ENCODE results near the gene CEP41. TPM values are rescaled to one million over a fixed set of nuclear protein-coding genes. Genes with fewer than 3 reads are reported as not detected.
"Not testable (repeated sequence)": the region's sequence is repeated elsewhere in the genome, so short reads cannot be mapped to it uniquely, and the experiment has no call there.

Gene CEP41
- total and polyA plus RNA-seq, 5 experiments from 2014 or later, result 23.8 to 74.5 (median 54.8) TPM

DNA sequence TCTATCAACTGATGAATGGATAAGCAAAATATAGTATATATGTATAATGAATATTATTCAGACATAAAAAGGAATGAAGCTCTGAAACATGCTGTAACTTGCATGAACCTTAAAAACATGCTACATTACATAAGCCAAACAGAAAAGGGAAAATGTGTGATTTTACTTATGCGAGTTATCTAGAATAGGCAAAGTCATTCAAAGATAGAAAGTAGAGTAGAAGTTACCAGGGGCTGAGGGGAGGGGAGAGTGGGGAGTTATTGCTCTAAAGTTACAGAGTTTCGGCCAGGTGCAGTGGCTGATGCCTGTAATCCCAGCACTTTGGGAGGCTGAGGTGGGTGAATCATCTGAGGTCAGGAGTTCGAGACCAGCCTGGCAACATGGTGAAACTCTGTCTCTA, 10.5 kb upstream of the CEP41 start:
- Mint-ChIP-seq H3K4me1 (peaks cover 7 to 26% (median 14%) of the 10 kb centered on the region in 4 donors), H3K9me3 (peaks cover 0 to 13% (median 7%) of the 10 kb centered on the region in 9 donors)
- not testable (repeated sequence) for H3K27me3 Mint-ChIP-seq, DNase-seq, H3K27ac Mint-ChIP-seq, H3K4me3 Mint-ChIP-seq, ATAC-seq, H3K36me3 Mint-ChIP-seq
- POLR2A ChIA-PET, result interaction anchor here (0.7 to 2.0 kb wide), 2 partner anchors 10 to 53 kb away, joined by 3 to 4 read pairs; no protein-coding TSS in a partner anchor

DNA sequence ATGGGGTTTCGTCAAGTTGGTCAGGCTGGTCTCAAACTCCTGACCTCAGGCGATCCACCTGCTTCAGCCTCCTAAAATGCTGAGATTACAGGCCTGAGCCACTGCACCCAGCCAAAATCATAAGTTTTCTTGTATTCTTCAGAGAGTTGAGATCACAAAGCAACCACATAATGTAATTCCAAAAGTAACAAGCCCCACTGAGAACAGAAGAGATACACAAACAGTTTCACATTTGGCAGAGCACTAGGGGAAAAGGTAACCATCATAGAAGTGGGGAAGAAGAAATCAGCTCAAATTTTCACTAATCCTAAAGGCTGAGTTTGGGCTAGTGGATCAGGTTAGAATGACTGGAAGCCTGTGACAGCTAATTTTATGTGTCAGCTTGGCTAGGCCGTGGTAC, 5.4 kb upstream of the CEP41 start:
- Mint-ChIP-seq H3K9me3 (peaks cover 0 to 13% (median 7%) of the 10 kb centered on the region in 9 donors), H3K27ac (peak overlapping the region in 3 of 10 donors; percentile 46 to 84 (median 53)), H3K36me3 (peaks cover 0 to 6% (median 5%) of the 10 kb centered on the region in 3 donors), H3K4me3 (no peak overlapping the region), H3K4me1 (peaks cover 6 to 25% (median 15%) of the 10 kb centered on the region in 4 donors), H3K27me3 (peaks cover 0 to 2% (median 0%) of the 10 kb centered on the region in 5 donors)
- no peak for DNase-seq
- POLR2A ChIA-PET, result no interaction called here
- ATAC-seq, result no peak

DNA sequence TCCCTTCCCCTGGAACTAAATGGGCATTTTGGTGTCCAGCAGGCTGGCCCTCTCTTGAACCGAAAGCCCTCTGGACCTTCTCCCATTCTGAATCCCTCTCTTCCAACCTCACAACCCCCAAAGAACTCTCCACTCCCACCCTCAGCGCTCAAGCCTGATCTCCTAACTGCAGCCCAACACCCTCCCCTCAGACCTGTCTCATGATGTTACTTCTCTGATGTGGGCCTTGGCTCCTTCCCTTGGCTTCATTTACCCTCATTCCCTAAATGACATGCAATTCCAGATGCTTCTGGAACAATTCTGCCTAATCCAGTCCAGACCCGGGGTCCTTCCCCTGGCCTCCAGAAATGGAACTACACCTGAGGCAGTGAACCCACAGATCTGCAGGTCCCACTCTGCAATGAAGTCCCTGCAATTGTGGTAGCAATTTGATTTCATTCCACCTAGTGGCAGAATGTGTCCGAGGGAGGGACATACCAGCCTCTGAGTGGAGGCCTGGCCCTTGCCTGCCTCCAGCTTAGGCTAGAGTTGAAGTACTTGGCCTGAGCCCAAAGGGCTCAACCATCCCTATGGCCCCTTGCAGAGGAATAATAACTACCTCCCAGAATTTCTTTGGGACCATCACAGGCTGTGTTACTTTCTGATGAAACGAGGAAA, 4.1 kb upstream of the CEP41 start:
- Mint-ChIP-seq H3K36me3 (peaks cover 2 to 7% (median 5%) of the 10 kb centered on the region in 3 donors), H3K27ac (peak overlapping the region in 6 of 10 donors; percentile 2 to 80 (median 71)), H3K4me3 (peak overlapping the region in 5 of 10 donors; percentile 5 to 30 (median 23)), H3K9me3 (peaks cover 0 to 13% (median 7%) of the 10 kb centered on the region in 9 donors), H3K4me1 (peaks cover 15 to 36% (median 26%) of the 10 kb centered on the region in 4 donors), H3K27me3 (peaks cover 0 to 2% (median 0%) of the 10 kb centered on the region in 5 donors)
- no peak for ATAC-seq
- DNase-seq, result no peak
- POLR2A ChIA-PET, result no interaction called here

DNA sequence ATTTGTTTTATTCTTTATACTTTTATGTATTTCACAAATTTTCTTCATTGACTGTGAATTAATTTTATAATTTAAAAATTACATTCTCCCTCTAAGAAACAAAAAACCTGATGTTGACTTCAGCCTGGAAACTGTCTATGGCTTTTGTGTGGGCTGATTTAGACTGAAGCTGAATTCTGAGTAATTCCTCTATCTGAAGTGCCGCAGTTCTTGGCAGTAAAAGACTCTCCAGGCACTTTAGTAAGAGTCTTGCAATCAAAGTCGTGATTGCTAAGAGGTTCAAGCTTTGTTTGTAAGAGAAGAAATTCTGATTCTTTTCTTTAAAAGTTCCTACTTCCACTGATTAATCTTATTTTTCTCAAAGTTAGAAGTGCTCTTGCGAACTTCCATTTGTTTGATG, 3.4 kb upstream of the CEP41 start:
- peak overlapping the region in 3 of 10 donors; percentile 5 to 24 (median 18) for H3K4me3 Mint-ChIP-seq
- DNase-seq (no peak), ATAC-seq (no peak)
- H3K27me3 Mint-ChIP-seq, result peaks cover 0 to 2% (median 0%) of the 10 kb centered on the region in 5 donors
- H3K4me1 Mint-ChIP-seq, result peaks cover 20 to 41% (median 32%) of the 10 kb centered on the region in 4 donors
- peaks cover 2 to 7% (median 5%) of the 10 kb centered on the region in 3 donors for H3K36me3 Mint-ChIP-seq
- POLR2A ChIA-PET, result no interaction called here
- H3K27ac Mint-ChIP-seq, result peak overlapping the region in 5 of 10 donors; percentile 2 to 80 (median 76)
- peaks cover 0 to 13% (median 7%) of the 10 kb centered on the region in 9 donors for H3K9me3 Mint-ChIP-seq

DNA sequence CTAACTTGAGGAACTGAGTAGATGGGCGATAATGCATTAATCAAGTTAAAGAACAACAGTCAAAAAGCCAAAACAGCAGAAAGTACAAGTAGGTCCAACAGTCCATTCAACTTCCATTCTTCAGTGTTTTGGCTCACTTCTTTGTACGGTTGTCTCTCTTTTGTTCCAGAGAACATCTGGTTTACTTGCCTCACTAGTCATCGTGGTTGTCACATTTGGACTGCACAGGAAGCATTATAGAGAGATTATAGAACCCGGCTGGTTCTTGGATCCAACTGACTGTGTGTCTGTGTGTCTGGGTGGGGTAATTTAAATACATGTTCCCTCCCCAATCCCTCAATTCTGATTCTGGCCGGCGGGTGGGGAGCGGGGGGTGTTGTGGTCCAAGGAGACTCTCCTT, 1.8 kb upstream of the CEP41 start:
- peak overlapping the region in 2 of 10 donors; percentile 40 to 97 for H3K27ac Mint-ChIP-seq
- POLR2A ChIA-PET, result interaction anchor here (2.8 kb wide), 1 partner anchor 15 kb away, joined by 11 read pairs; no protein-coding TSS in a partner anchor
- no peaks in the 10 kb centered on the region for H3K27me3 Mint-ChIP-seq
- peak overlapping the region in 3 of 10 donors; percentile 5 to 99 (median 44) for H3K4me3 Mint-ChIP-seq
- no peak for ATAC-seq
- H3K9me3 Mint-ChIP-seq, result peaks cover 0 to 5% (median 2%) of the 10 kb centered on the region in 9 donors
- DNase-seq, result no peak
- peaks cover 0 to 6% (median 2%) of the 10 kb centered on the region in 3 donors for H3K36me3 Mint-ChIP-seq
- peaks cover 26 to 56% (median 39%) of the 10 kb centered on the region in 4 donors for H3K4me1 Mint-ChIP-seq

DNA sequence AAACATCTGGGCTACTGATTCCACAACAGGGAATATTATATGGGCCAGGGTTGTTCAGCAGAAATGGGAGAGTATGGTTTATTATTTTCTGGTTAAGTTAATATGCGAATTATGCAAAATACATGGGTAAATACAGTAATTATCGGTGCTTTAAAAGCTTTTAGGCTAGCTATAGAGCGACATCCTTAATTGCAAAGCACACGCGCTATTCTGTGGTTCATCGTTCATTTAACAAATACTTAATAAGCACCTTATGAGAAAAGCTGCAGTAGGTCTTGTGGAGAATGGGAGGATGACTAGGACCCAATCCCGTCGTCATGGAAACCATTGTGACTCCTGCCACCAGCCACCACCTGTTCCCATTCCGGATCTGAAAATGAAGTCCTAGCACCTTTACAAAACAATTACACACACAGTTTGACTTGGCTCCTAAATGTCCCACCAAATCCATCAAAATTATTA, 623 bp upstream of the CEP41 start:
- H3K9me3 Mint-ChIP-seq, result peaks cover 0 to 3% (median 0%) of the 10 kb centered on the region in 9 donors
- H3K4me1 Mint-ChIP-seq, result peaks cover 32 to 65% (median 48%) of the 10 kb centered on the region in 4 donors
- no peaks in the 10 kb centered on the region for H3K27me3 Mint-ChIP-seq
- POLR2A ChIA-PET, result interaction anchor here (0.6 to 3.1 kb wide), 10 partner anchors 8 to 49 kb away, joined by 3 to 16 read pairs (median 4); no protein-coding TSS in a partner anchor
- peak overlapping the region; percentile 97 to 100 (median 99) for H3K4me3 Mint-ChIP-seq
- no peak for ATAC-seq
- DNase-seq, result no peak
- peak overlapping the region in 8 of 10 donors; percentile 18 to 99 (median 97) for H3K27ac Mint-ChIP-seq
- H3K36me3 Mint-ChIP-seq, result peaks cover 0 to 9% (median 2%) of the 10 kb centered on the region in 3 donors

DNA sequence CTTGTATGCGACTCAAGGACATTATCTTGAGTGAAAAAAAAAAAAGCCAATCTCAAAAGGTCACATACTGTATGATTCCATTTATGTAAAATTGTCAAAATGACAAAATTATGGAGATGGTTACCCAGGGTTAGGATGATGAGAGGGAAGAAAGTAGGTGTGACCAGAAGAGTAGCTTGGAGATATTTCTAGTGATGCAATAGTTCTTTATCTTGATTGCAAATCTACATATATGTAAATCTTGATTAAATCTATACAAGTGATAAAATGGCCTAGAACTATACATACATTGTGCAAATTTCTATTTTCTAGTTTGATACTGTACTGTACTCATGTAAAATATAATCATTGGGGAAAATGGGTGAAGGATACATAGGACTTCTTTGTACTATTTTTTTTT, 4.6 kb downstream of the CEP41 start:
- H3K27ac Mint-ChIP-seq, result peak overlapping the region in 8 of 10 donors; percentile 4 to 94 (median 72)
- H3K27me3 Mint-ChIP-seq, result no peaks in the 10 kb centered on the region
- POLR2A ChIA-PET, result interaction anchor here (0.6 to 1.0 kb wide), 5 partner anchors 12 to 69 kb away, joined by 3 to 4 read pairs (median 4); no protein-coding TSS in a partner anchor
- H3K9me3 Mint-ChIP-seq, result peaks cover 0 to 3% (median 0%) of the 10 kb centered on the region in 9 donors
- peaks cover 33 to 57% (median 50%) of the 10 kb centered on the region in 4 donors for H3K4me1 Mint-ChIP-seq
- ATAC-seq (no peak), DNase-seq (no peak)
- peak overlapping the region in 7 of 10 donors; percentile 16 to 73 (median 58) for H3K4me3 Mint-ChIP-seq
- H3K36me3 Mint-ChIP-seq, result peaks cover 0 to 9% (median 4%) of the 10 kb centered on the region in 3 donors

DNA sequence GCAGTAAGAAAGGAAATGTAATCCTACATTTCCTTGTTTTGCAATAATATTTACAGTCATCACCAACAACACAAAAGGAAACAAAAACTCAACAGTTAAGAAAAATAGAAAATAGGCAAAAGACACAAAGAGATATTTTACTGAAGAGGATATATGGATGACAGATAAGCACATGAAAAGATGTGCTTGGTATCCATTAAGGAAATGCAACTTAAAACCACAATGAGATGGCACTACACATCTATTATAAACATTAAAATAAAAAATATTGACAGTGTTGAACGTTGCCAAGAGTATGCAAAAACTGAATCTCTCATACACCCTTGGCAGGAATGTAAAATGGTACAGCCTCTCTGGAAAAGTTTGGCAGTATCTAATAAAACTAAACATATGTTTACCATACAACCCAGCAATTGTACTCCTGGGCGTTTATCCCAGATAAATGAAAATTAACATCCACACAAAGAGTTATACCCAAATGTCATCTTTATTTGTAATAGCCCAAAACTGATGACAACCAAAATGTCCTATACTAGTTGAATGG, 5.4 kb downstream of the CEP41 start:
- POLR2A ChIA-PET, result interaction anchor here (0.6 to 0.9 kb wide), 2 partner anchors 31 to 178 kb away, joined by 3 read pairs; no protein-coding TSS in a partner anchor
- no peak for DNase-seq
- ATAC-seq, result no peak
- Mint-ChIP-seq H3K4me3 (peak overlapping the region in 7 of 10 donors; percentile 14 to 63 (median 33)), H3K27ac (peak overlapping the region in 5 of 10 donors; percentile 55 to 78 (median 75)), H3K27me3 (no peaks in the 10 kb centered on the region), H3K4me1 (peaks cover 28 to 51% (median 42%) of the 10 kb centered on the region in 4 donors), H3K36me3 (peaks cover 0 to 8% (median 2%) of the 10 kb centered on the region in 3 donors), H3K9me3 (peaks cover 0 to 3% (median 0%) of the 10 kb centered on the region in 9 donors)

DNA sequence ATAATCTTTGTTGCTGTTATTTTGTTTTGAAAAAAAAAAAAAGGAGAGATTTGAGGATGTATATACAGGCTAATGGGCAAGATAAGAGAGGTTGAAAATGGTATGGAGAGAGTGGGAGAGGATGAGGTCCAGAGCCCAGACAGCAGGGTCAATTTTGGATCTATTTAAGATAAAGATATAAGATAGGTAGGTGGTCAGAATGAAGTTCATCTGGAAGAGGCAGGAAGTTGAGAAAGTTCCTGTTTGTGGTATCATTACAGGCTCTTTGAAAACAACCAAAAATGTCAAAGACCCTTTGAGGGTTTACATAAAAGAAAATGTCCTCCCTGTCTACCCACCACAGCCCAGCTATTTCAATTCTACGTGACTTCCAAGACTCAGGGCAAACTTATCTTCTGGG, 7.5 kb downstream of the CEP41 start:
- Mint-ChIP-seq H3K36me3 (peaks cover 0 to 12% (median 5%) of the 10 kb centered on the region in 3 donors), H3K9me3 (peaks cover 0 to 3% (median 0%) of the 10 kb centered on the region in 9 donors), H3K4me1 (peaks cover 22 to 40% (median 28%) of the 10 kb centered on the region in 4 donors), H3K4me3 (no peak overlapping the region), H3K27me3 (no peaks in the 10 kb centered on the region), H3K27ac (no peak overlapping the region)
- POLR2A ChIA-PET, result interaction anchor here (0.6 to 2.4 kb wide), 6 partner anchors 8 to 65 kb away, joined by 3 to 10 read pairs (median 3); no protein-coding TSS in a partner anchor
- DNase-seq (peak in 1 of 10 donors; percentile 31), ATAC-seq (peak; percentile 61 to 77)

DNA sequence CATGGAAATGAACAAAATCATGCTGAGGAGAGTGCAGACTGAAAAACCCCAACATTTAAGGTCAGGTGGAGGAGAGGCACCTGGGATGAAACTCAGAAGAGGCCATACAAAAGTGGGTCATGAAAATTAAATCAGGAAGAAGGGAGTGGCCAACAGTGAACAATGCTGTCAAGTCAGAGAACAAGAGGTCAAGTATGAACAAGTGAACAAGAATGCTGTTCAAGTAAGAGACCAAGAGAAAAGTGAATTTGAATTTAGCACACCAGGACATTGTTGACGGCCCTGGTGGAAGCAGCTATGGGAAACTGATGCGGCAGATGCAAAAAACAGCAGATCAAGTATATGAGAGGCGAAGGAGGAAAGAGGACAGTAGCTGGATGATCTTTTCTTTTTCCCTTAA, 7.9 kb downstream of the CEP41 start:
- H3K9me3 Mint-ChIP-seq, result peaks cover 0 to under 1% (median 0%) of the 10 kb centered on the region in 9 donors
- POLR2A ChIA-PET, result interaction anchor here (0.6 to 2.4 kb wide), 7 partner anchors 8 to 99 kb away, joined by 3 to 10 read pairs (median 3); no protein-coding TSS in a partner anchor
- no peak overlapping the region for H3K4me3 Mint-ChIP-seq
- peaks cover 18 to 36% (median 25%) of the 10 kb centered on the region in 4 donors for H3K4me1 Mint-ChIP-seq
- peaks cover 0 to 9% (median 5%) of the 10 kb centered on the region in 3 donors for H3K36me3 Mint-ChIP-seq
- DNase-seq (no peak), ATAC-seq (peak in 1 of 2 donors; percentile 18)
- no peaks in the 10 kb centered on the region for H3K27me3 Mint-ChIP-seq
- no peak overlapping the region for H3K27ac Mint-ChIP-seq

DNA sequence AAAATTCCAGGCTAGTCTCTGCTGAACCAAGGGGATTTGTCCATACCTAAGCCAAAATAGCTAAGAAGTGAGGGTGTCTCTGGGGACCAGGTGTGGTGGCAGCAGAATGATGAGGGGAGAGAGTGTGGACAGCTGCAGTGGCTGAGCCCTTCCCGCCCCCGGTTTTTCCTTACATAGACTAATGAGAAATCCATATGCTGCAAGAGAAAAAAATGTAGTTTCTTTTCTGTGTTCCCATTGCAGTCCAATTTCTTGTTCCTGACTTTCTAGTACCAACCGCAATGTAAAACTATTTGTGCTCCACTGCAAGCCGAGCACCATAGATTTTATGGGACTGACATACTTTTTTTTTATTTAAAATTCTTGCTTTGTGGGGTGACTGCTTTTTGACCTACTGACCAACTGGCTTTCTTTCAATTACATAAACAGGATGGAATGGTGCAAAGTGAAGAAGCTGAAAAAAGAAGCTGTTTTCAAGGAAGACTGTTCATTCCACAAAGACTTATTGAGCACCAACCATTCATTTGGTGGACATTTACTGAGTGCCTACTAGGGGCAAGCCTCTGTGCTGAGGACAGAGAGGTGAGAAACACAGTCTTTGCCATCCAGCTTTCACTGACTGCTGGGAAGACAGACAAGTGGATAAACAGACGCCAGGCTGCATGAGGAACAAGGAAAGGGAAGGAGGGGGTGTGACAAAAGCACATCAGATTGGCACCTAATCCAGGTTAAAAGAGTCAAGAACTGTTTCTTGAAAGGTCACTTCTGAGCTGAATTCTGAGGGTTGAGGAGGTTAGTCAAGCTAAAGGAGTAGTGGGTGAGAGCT, 9.8 kb downstream of the CEP41 start:
- Mint-ChIP-seq H3K27me3 (no peaks in the 10 kb centered on the region), H3K4me3 (no peak overlapping the region), H3K4me1 (peaks cover 18 to 33% (median 25%) of the 10 kb centered on the region in 4 donors), H3K27ac (no peak overlapping the region), H3K36me3 (peaks cover 0 to 6% (median 5%) of the 10 kb centered on the region in 3 donors), H3K9me3 (no peaks in the 10 kb centered on the region)
- DNase-seq (no peak), ATAC-seq (no peak)
- POLR2A ChIA-PET, result interaction anchor here (1.3 to 1.5 kb wide), 2 partner anchors 10 to 36 kb away, joined by 4 read pairs; no protein-coding TSS in a partner anchor

Measured in naive thymus-derived CD8-positive, alpha-beta T cell (primary cell).